Cerebellar nuclear complex (tissue), 1 donor: ENCODE data around the gene WRNIP1.

Experiments
- DNase-seq, 2 experiments: peaks; one replicate each; lab custom pipeline; 2025; lab: John Stamatoyannopoulos, UW

WRNIP1 gene

GRCh38 chr6:2765166-2765895, at the start of gene WRNIP1:
Gene WRNIP1 (plus strand): TSS chr6:2765393. CDS start chr6:2765623, 230 bp downstream.
- peak; percentile 89 to 94 for DNase-seq

DNA sequence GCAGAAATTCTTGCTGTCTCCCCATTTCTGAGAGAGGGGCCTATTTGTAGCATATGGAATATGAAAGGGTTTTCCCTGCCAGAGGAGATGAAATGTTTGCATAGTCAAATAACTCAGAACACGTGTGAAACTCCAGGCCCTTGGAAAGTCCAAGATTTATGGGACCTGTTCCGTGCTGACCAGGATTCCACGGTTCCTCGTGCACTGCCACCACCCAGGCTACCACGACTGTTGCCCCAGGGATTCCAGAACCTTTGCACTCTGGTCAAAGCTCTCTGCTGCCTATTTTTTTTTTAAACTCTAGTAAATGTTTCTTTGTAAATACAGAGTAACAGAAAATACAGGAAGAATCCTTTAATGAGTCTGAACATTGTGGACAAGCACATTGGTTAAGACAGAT, 49.5 kb upstream of the WRNIP1 start:
- no peak for DNase-seq

DNA sequence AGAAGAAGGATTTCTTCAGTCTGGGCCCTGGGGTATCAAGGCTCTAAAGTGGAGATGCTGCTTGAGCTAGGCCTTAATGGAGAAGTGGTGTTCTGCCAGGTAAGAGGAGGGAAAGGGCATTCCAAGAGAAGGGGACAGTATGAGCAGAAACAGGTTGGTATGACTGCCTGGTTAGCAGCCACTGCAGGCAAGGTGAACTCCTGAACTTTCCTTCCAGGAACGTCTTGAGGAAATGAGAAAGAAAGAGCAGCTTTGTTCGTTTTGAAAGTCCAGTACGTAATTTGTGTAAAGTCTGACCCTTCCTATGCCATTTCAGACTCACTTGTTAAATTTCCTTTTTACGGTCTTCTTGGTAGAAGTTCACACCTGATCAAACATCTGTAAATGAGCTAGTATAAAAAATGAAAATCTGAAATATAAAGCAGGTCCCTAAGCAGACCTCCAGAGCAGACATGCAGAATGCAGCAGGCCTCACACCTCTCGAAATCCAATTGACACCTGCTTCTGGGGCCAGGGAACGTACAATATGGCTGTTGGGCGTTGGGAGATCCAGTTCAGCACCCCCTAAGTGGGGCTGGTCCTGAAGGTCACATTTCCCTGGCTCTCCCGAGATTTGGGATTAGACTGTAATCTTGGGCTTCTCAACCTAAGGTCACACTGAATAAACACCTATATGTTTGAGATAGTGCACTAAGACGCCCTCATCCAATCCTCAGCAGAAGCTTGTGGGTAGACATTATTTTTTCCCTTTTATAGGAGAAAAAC, 48.1 kb upstream of the WRNIP1 start:
- DNase-seq: no peak

- DNase-seq: no peak
Measured at GRCh38 chr6:2718334-2719092, 46.7 kb upstream of the WRNIP1 start.

DNA sequence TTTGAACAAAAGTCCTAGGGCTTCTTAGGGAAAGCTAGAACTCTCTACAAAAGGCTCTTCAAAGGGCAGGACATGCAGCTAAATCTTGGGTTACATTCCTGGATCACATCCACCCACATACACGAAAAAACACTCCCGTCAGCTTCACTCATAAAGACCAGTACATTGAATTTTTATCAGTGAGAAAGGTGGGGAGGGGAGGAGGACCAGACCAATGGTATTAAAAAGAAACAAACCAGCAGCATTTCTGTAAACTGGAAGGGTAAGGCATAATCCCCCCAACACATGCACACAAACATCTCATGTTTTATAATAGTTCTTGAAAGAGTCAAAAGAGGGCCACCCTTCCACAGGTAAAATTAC, 46.1 kb upstream of the WRNIP1 start:
- no peak for DNase-seq

DNA sequence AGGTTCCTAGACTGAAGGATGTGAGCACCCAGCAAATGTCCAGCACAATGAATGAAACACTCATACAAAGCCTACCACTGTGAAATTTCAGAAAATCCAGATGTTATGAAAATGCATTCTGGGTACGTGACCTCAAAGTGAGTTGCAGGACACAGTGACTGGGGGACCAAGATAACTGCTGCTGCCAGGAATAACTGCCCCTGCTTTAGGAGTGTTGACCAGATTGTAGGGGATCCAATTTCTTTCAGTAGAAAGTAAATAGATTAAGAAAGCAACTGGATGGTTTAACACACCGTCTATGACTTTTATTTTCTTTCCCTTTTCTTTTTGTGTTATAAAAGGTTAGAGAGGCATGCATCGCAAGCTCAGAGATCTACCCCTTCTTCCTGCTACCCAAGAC, 44.0 kb upstream of the WRNIP1 start:
- no peak for DNase-seq

- DNase-seq: no peak
Measured at GRCh38 chr6:2725364-2725988, 39.7 kb upstream of the WRNIP1 start.

- DNase-seq: no peak
Measured at GRCh38 chr6:2725999-2726567, 39.1 kb upstream of the WRNIP1 start.

DNA sequence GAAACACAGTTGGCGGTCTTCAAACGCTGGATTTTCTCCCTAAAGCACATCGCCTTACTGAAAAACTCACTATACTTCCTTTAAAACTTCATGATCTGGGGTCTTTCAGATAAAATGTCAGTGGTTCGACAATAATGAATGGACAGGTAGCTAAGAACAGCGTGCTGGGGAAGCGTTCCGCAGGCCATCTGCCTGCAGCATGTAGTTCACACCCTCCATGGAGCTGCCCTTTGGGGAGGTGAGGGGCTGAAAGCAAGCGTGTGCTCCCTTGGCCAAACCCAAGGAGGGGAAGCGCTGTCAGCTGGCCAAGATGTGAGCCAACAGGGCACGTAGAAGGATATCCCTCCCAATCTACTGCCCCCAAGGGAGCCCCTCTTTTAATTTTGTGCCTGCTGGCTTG, 35.3 kb upstream of the WRNIP1 start:
- no peak for DNase-seq

DNA sequence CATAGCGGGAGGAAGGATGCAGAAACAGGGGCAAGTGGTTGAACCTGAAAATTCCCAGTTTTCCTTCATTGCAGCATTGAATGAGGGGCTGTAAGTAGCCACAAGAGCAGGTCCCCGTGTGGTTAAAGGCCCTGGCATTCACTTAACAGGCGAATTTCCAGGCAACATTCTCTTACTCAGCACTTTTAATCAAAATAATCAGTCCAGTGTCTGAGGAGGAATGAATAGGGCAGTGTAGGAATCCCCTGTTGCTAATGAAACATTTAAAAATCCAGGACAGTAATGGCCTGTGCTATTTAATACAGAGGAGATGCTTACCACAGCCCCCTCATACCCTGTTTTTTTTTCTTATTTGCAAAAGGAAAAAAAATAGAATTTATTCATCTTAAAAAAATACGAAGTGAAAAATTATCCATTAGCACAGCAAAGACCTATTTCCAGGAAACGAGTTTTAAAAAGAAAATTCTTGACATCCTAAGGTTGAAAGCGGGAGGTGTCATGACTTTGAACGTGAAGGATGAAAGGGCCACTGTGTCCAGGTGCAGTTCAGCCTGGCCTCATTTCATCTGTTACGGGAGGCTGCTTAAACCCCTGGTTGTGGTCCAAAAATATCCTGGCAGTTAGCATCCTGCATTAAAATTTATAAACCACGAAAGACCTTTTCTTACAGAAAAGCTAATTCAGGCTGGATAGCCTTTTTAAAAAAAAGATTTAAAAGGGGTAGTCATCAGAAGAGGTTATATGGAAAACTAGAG, 34.7 kb upstream of the WRNIP1 start:
- DNase-seq: no peak

GRCh38 chr6:2731281-2731909, 33.8 kb upstream of the WRNIP1 start:
- DNase-seq: no peak

- no peak for DNase-seq
Measured at GRCh38 chr6:2732503-2733089, 32.6 kb upstream of the WRNIP1 start.

- no peak for DNase-seq
Measured at GRCh38 chr6:2733324-2733723, 31.9 kb upstream of the WRNIP1 start.

GRCh38 chr6:2733736-2734480, 31.3 kb upstream of the WRNIP1 start:
- no peak for DNase-seq

- no peak for DNase-seq
Measured at GRCh38 chr6:2734488-2735166, 30.6 kb upstream of the WRNIP1 start.

DNA sequence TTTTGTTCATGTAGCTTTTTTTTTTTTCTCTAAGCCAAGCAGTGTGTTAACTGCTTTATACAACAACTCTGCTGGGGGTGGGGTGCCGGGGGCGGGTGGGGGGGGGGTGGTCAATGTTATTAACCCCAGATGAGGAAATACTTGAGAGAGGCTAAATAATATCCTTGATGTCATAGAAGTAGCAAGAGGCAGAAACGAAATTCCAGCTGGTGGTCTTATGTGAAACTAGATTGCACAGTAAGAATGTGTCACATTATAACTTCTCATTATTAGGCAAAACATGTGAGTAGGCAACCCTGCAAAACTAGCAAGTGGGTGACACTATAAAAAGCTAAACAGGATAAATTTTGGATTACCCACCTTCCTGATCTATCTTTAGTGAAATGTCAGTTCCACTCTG, 27.3 kb upstream of the WRNIP1 start:
- DNase-seq: no peak

DNA sequence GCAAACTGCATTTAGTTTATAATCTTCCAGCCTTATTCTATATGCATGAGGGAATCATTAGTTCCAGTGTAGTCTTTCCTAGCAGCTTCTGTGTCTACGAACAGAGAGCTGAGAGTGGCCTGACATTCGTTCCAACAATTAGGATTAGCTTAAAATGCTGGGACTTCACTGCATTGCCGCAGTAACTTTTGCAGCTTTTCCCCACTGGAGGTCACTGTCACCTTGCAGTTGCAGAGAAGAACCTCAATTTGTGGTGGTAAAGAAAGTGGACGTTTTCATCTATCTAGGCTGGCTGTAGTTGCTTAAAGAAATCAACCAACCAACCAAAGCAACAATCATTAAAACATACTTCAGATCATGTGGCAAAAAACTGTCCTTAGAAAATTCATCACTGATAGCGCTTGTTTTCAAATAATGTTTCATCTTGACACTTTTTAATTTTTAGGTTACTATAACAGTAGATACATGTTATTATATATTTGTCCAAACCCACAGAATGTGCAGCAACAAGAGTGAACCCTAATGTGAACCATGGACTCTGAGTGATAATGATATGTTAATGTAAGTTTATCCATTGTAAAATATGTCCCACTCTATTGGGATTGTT, 26.7 kb upstream of the WRNIP1 start:
- peak in 1 of 2 experiments; percentile 52 for DNase-seq

DNA sequence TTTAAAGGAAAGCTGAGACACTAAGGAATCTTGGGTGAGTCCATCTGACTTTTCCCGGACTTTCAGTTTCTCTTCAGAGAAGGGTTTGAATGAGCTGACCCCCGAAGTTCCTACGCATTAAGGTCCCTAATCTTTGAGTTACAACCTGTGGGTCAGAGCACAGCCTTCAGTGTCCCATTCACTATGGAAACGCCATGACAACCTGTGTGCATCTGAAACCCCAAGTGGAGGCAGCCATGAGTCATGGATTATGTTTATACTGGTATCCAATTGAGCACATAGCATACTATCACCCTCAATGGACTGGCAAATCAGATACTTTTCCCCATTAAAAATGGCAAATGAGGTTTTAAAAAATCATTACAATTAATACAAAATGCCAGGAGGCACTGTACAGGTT, 25.9 kb upstream of the WRNIP1 start:
- no peak for DNase-seq

DNA sequence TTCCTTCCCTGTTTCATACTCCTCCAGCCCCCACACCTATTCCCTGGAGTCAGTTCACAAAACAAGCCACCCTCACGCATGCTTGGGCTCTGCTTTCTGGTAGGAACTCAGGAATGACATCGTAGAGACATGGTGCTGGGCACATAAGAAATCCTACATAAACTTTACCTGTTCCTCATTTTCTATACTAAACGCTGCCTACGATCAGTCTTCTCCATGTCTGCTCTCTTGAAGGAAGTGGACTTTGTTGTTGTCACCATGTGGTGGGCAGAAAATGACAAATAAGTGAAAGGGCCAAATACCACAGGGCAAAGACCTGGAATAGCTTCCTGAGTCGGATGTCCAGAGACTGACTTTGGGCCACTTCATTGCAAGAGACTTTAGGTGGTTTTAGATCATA, 24.6 kb upstream of the WRNIP1 start:
- DNase-seq: no peak
